H1 (cell line): Measurements from ENCODE around the gene PTPN13. TPM values are rescaled to one million over a fixed set of nuclear protein-coding genes. Genes with fewer than 3 reads are reported as not detected.

Experiments
- CTCF ChIA-PET: fragments of 300-600 bp; sonication (Branson Sonifier 250); formaldehyde crosslinking; loops from one replicate; lab custom pipeline; 2021; ENCODE audit not compliant: partially characterized antibody; lab: Charles Lee
- POLR2A ChIA-PET: fragments of 300-600 bp; sonication (Branson Sonifier 250); formaldehyde crosslinking; loops from one replicate; lab custom pipeline; 2021; ENCODE audit warnings: inconsistent platforms; ENCODE audit not compliant: partially characterized antibody; lab: Charles Lee
- DNase-seq, 2 experiments: peaks; one replicate each; pipeline versions ENCODE4 v3.0.0 to v3.0.0-alpha.2; 2010 to 2022; ENCODE audit warnings: low spot score in 2 of 2, low read depth in 1 of 2, mixed read lengths in 1 of 2
- FAIRE-seq: peaks from 2 replicates; lab custom pipeline; 2011; peaks lifted over from hg19 to GRCh38; lab: Jason Lieb, UNC
- H2AFZ ChIP-seq: 2 replicates; pipeline ENCODE4 v1.8.1; 2012; ENCODE audit warnings: low read length, inconsistent platforms
- H2AK5ac ChIP-seq: 2 replicates; pipeline ENCODE4 v1.6.1; 2013; ENCODE audit warnings: low read depth, low read length
- H2BK120ac ChIP-seq: replicated peaks from 2 replicates; pipeline ENCODE3; 2013; ENCODE audit warnings: low read depth, low read length, inconsistent platforms
- H2BK12ac ChIP-seq: 2 replicates; pipeline ENCODE4 v1.6.1; 2013; ENCODE audit warnings: low read depth, low read length
- H2BK15ac ChIP-seq: 2 replicates; pipeline ENCODE4 v1.6.1; 2013; ENCODE audit warnings: low read length
- H2BK20ac ChIP-seq: 2 replicates; pipeline ENCODE4 v1.6.1; 2013; ENCODE audit warnings: low read length
- H2BK5ac ChIP-seq: 2 replicates; pipeline ENCODE4 v1.6.1; 2013; ENCODE audit warnings: low read depth, low read length
- H3K14ac ChIP-seq: 2 replicates; pipeline ENCODE4 v1.6.1; 2013; ENCODE audit warnings: inconsistent platforms; ENCODE audit not compliant: insufficient read length
- H3K18ac ChIP-seq: 2 replicates; pipeline ENCODE4 v1.6.1; 2013; ENCODE audit warnings: low read length; ENCODE audit errors: extremely low read depth
- H3K23ac ChIP-seq: 2 replicates; pipeline ENCODE4 v1.6.1; 2013; ENCODE audit warnings: inconsistent platforms; ENCODE audit not compliant: insufficient read length
- H3K23me2 ChIP-seq: 2 replicates; pipeline ENCODE4 v1.6.1; 2013; ENCODE audit warnings: low read depth, low read length
- H3K27ac ChIP-seq: 2 replicates; pipeline ENCODE4 v1.6.1; 2011; ENCODE audit warnings: low read depth, low read length, inconsistent platforms
- H3K27me3 ChIP-seq, 4 experiments: replicated peaks in 1 of 4; 1 replicate in 1 of 4; 2 replicates in 3 of 4; pipeline versions ENCODE4 v1.6.1 to v1.8.1; 2011 to 2013; ENCODE audit warnings: low read length in 3 of 4, mild to moderate bottlenecking in 3 of 4, inconsistent platforms in 2 of 4, mixed read lengths in 2 of 4, moderate library complexity in 1 of 4; ENCODE audit not compliant: control insufficient read depth in 3 of 4, insufficient read depth in 3 of 4; ENCODE audit errors: extremely low read depth in 1 of 4
- H3K36me3 ChIP-seq, 4 experiments: 2 replicates each; pipeline versions ENCODE4 v1.6.1 to v1.8.1; 2011 to 2013; ENCODE audit warnings: mild to moderate bottlenecking in 4 of 4, low read length in 3 of 4, moderate library complexity in 2 of 4, control low read depth in 1 of 4, inconsistent platforms in 1 of 4; ENCODE audit not compliant: insufficient read depth in 4 of 4, control insufficient read depth in 2 of 4
- H3K4ac ChIP-seq: replicated peaks from 2 replicates; pipeline ENCODE3; 2013; ENCODE audit warnings: low read length, low read depth, mixed read lengths, inconsistent platforms; ENCODE audit not compliant: insufficient read length
- H3K4me1 ChIP-seq, 4 experiments: replicated peaks in 1 of 4; 1 replicate in 1 of 4; 2 replicates in 3 of 4; pipeline versions ENCODE4 v1.6.1 to v1.8.1; 2011 to 2013; ENCODE audit warnings: low read length in 3 of 4, inconsistent platforms in 2 of 4, mixed read lengths in 1 of 4; ENCODE audit not compliant: insufficient read depth in 4 of 4, control insufficient read depth in 3 of 4
- H3K4me2 ChIP-seq, 2 experiments: 2 replicates each; pipeline versions ENCODE4 v1.6.1 to v1.8.1; 2011 to 2013; ENCODE audit warnings: low read depth in 2 of 2, low read length in 2 of 2, control low read depth in 1 of 2, inconsistent platforms in 1 of 2, mild to moderate bottlenecking in 1 of 2; ENCODE audit not compliant: insufficient read depth in 1 of 2
- H3K4me3 ChIP-seq, 4 experiments: fragments of 200-600, 300-600 bp in 1 of 4; sonication (generic), shearing (Covaris generic), sonication (Bioruptor Twin) in 1 of 4; 2 replicates each; pipeline versions ENCODE4 v1.5.1 to v1.8.1; 2011 to 2016; ENCODE audit warnings: low read length in 4 of 4, low read depth in 3 of 4, control low read depth in 2 of 4, inconsistent platforms in 2 of 4, mild to moderate bottlenecking in 2 of 4, mixed read lengths in 1 of 4, moderate library complexity in 1 of 4; ENCODE audit not compliant: insufficient read depth in 2 of 4; ENCODE audit errors: extremely low read depth in 1 of 4
- H3K56ac ChIP-seq: replicated peaks from 2 replicates; pipeline ENCODE3; 2013; ENCODE audit warnings: low read depth, mild to moderate bottlenecking, mixed read lengths, low read length, inconsistent platforms; ENCODE audit not compliant: insufficient read length
- H3K79me1 ChIP-seq: 2 replicates; pipeline ENCODE4 v1.6.1; 2013; ENCODE audit warnings: low read depth, low read length, control low read depth
- H3K79me2 ChIP-seq, 2 experiments: 2 replicates each; pipeline versions ENCODE4 v1.6.1 to v1.8.1; 2012 to 2013; ENCODE audit warnings: low read length in 2 of 2, mild to moderate bottlenecking in 2 of 2, inconsistent platforms in 1 of 2; ENCODE audit not compliant: insufficient read depth in 2 of 2, control insufficient read depth in 1 of 2
- H3K9ac ChIP-seq, 4 experiments: replicated peaks in 1 of 4; 1 replicate in 1 of 4; 2 replicates in 3 of 4; pipeline versions ENCODE4 v1.6.1 to v1.8.1; 2011 to 2013; ENCODE audit warnings: low read depth in 3 of 4, low read length in 3 of 4, control low read depth in 2 of 4, mild to moderate bottlenecking in 2 of 4, moderate library complexity in 2 of 4, inconsistent platforms in 1 of 4; ENCODE audit errors: extremely low read depth in 1 of 4
- H3K9me3 ChIP-seq, 2 experiments: 2 replicates each; pipeline versions ENCODE4 v1.6.1 to v1.8.1; 2012 to 2013; ENCODE audit warnings: mild to moderate bottlenecking in 2 of 2, moderate library complexity in 2 of 2, control low read depth in 1 of 2, inconsistent platforms in 1 of 2, low read depth in 1 of 2, low read length in 1 of 2, mixed read lengths in 1 of 2; ENCODE audit not compliant: insufficient read depth in 2 of 2
- H4K20me1 ChIP-seq, 2 experiments: replicated peaks in 1 of 2; 2 replicates each; pipeline versions ENCODE3 to v1.8.1; 2011 to 2013; ENCODE audit warnings: inconsistent platforms in 2 of 2, low read length in 2 of 2, mild to moderate bottlenecking in 1 of 2; ENCODE audit not compliant: insufficient read depth in 2 of 2, control insufficient read depth in 1 of 2
- H4K5ac ChIP-seq: 2 replicates; pipeline ENCODE4 v1.6.1; 2013; ENCODE audit warnings: low read length, low read depth, mixed read lengths, inconsistent platforms; ENCODE audit not compliant: insufficient read length
- H4K8ac ChIP-seq: 2 replicates; pipeline ENCODE4 v1.8.0; 2013; ENCODE audit warnings: mild to moderate bottlenecking, moderate library complexity, low read length, inconsistent platforms; ENCODE audit not compliant: insufficient read depth; ENCODE audit errors: extremely low read depth
- H4K91ac ChIP-seq: replicated peaks from 2 replicates; pipeline ENCODE3; 2013; ENCODE audit warnings: low read length, mixed read lengths, inconsistent platforms; ENCODE audit not compliant: insufficient read length
- CEBPB ChIP-seq: IDR thresholded peaks from 2 replicates; pipeline ENCODE4 v1.6.1; 2012; ENCODE audit warnings: low read depth, low read length
- GABPA ChIP-seq: IDR thresholded peaks from 2 replicates; pipeline ENCODE4 v1.6.1; 2011; ENCODE audit warnings: mild to moderate bottlenecking, low read length, moderate library complexity, borderline replicate concordance; ENCODE audit not compliant: insufficient read depth
- KDM5A ChIP-seq: fragments of 200-600 bp; IDR thresholded peaks from 2 replicates; pipeline ENCODE4 v1.7.1; 2012; ENCODE audit warnings: mild to moderate bottlenecking, low read length, inconsistent platforms, mixed read lengths
- MAX ChIP-seq: IDR thresholded peaks from 2 replicates; pipeline ENCODE4 v1.6.1; 2012; ENCODE audit warnings: inconsistent platforms
- POLR2A ChIP-seq, 2 experiments: IDR thresholded peaks; 1 replicate in 1 of 2; 2 replicates in 1 of 2; pipeline ENCODE4 v1.6.1; 2011; ENCODE audit warnings: low read depth in 2 of 2, low read length in 2 of 2, mild to moderate bottlenecking in 2 of 2; ENCODE audit errors: control extremely low read depth in 1 of 2
- SAP30 ChIP-seq: fragments of 300-600 bp; sonication (generic); IDR thresholded peaks from 2 replicates; pipeline ENCODE4 v1.7.1; 2012; ENCODE audit warnings: low read length, moderate library complexity, mild to moderate bottlenecking, inconsistent platforms; ENCODE audit not compliant: insufficient read depth, insufficient replicate concordance
- TBP ChIP-seq: IDR thresholded peaks from 2 replicates; pipeline ENCODE4 v1.6.1; 2011; ENCODE audit warnings: low read depth, low read length, improper control_type of control experiment
- TEAD4 ChIP-seq: IDR thresholded peaks from 2 replicates; pipeline ENCODE4 v1.6.1; 2012; ENCODE audit warnings: low read depth, low read length, inconsistent platforms, mixed read lengths
- WGBS, 2 experiments: shearing (Covaris generic) in 1 of 2; methylation state at CpG; one replicate each; pipeline versions ENCODE4 v1.1.6 to v1.1.7; 2013 to 2015; ENCODE audit warnings: low lambda C conversion rate in 2 of 2, mixed read lengths in 2 of 2, inconsistent platforms in 1 of 2, low coverage in 1 of 2, missing lambda C conversion rate in 1 of 2; ENCODE audit not compliant: insufficient replicate concordance in 2 of 2, insufficient coverage in 1 of 2, insufficient read length in 1 of 2; ENCODE audit errors: extremely low coverage in 1 of 2, missing lambda C conversion rate in 1 of 2; 5-methylcytosine and 5-hydroxymethylcytosine counted together
- polyA plus RNA-seq, 7 experiments: library from polyadenylated mRNA; depleted of rRNA in 3 of 7; stranded (reverse) in 5 of 7; unstranded in 2 of 7; fragments of >200 nt in 5 of 7; fragments of 200-250 nt in 2 of 7; gene quantifications; 1 replicate in 5 of 7; 2 replicates in 1 of 7; 4 replicates in 1 of 7; pipeline versions ENCODE4 v1.2.1 to v1.2.3, GENCODE V29; 2011 to 2013; ENCODE audit warnings: missing spikeins in 2 of 7, mixed read lengths in 2 of 7
- total RNA-seq: library from RNA; stranded (reverse); fragmentation: NEBNext Ultra II Directional; extraction: Animal tissue kit (Norgen Biotek cat#: 25700); gene quantifications from 2 replicates; pipeline ENCODE4 v1.2.1, GENCODE V29; 2021
- TF ChIP-seq, protein P1 (sequence below): IDR thresholded peaks from 2 replicates; pipeline ENCODE4 v1.6.1; 2012; ENCODE audit warnings: low read length, inconsistent platforms

The PTPN13 gene
- total and polyA plus RNA-seq, 2 of the 8 experiments (the other 6 are each of a cell fraction or from before 2014, with no cell fraction given): 12.7 to 57.9 TPM

GRCh38 chr4:86594559-86595425, 677 bp downstream of the PTPN13 start:
- Histone ChIP-seq H4K5ac (peak overlapping the region; percentile 37), H3K9me3 (no peaks in the 10 kb centered on the region), H2BK12ac (no peak overlapping the region), H3K79me2 (peaks cover 3 to 48% of the 10 kb centered on the region in 2 experiments; a peak in 3 of 4 replicates), H4K20me1 (peaks cover 2 to 3% of the 10 kb centered on the region in 2 experiments), H3K4me1 (peaks cover 3 to 9% (median 5%) of the 10 kb centered on the region in 4 experiments; a peak in 4 of 7 replicates), H3K56ac (no peak overlapping the region), H4K8ac (peak overlapping the region; percentile 31; the same call in 1 of the 2 replicates), H2BK20ac (no peak overlapping the region), H3K27me3 (no peaks in the 10 kb centered on the region), H3K23ac (no peak overlapping the region), H3K18ac (peak overlapping the region; percentile 71), H3K4ac (no peak overlapping the region), H3K4me3 (peak overlapping the region; percentile 87 to 99 (median 96)), H3K27ac (peak overlapping the region; percentile 16; the same call in 1 of the 2 replicates), H3K36me3 (no peaks in the 10 kb centered on the region), H3K23me2 (peaks cover 8% of the 10 kb centered on the region), H3K79me1 (no peaks in the 10 kb centered on the region), H2BK120ac (no peak overlapping the region), H2AK5ac (no peak overlapping the region), H2BK5ac (peak overlapping the region; percentile 60), H2BK15ac (no peak overlapping the region), H4K91ac (no peak overlapping the region), H3K4me2 (peak overlapping the region; percentile 57 to 70), H3K9ac (peak overlapping the region; percentile 65 to 87 (median 84)), H2AFZ (0 out of 2 replicates have a peak overlapping the region, but pooled peaks have one; percentile 17), H3K14ac (no peak overlapping the region)
- WGBS, 2 experiments: 0% methylated on average over 42 of the region's 47 CpGs; no CpG with 5 or more reads in 1 of the 2 experiments
- ChIA-PET CTCF (interaction anchor here (0.5 to 3.1 kb wide), 8 partner anchors 8 to 181 kb away, joined by 3 to 19 read pairs (median 3); no protein-coding TSS in a partner anchor), POLR2A (interaction anchor here (0.7 to 2.7 kb wide), 23 partner anchors 9 to 309 kb away, joined by 3 to 11 read pairs (median 4); no protein-coding TSS in a partner anchor)
- DNase-seq (peak in 1 of 2 experiments; percentile 73), FAIRE-seq (no peak)
- no peak for TF ChIP-seq MAX
- TF ChIP-seq, protein P1, sequence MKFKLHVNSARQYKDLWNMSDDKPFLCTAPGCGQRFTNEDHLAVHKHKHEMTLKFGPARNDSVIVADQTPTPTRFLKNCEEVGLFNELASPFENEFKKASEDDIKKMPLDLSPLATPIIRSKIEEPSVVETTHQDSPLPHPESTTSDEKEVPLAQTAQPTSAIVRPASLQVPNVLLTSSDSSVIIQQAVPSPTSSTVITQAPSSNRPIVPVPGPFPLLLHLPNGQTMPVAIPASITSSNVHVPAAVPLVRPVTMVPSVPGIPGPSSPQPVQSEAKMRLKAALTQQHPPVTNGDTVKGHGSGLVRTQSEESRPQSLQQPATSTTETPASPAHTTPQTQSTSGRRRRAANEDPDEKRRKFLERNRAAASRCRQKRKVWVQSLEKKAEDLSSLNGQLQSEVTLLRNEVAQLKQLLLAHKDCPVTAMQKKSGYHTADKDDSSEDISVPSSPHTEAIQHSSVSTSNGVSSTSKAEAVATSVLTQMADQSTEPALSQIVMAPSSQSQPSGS: no peak
- no peak for TF ChIP-seq CEBPB
- no peak for TF ChIP-seq GABPA
- no peak for TF ChIP-seq TEAD4
- no peak for TF ChIP-seq SAP30
- TF ChIP-seq KDM5A: 0 out of 2 replicates have a peak, but pooled peaks have one; percentile 12
- peak in 1 of 2 experiments; percentile 17; a peak in 1 of 3 replicates for TF ChIP-seq POLR2A (IDR thresholded peaks at IDR 0.05; ENCODE audit: control extremely low read depth in 1 of 2, low read depth in 2 of 2, low read length in 2 of 2)
- TF ChIP-seq TBP: 0 out of 2 replicates have a peak, but pooled peaks have one; percentile 36
